A549 treated with CORT108297 at 1 μM for 4 hours (cell line): ENCODE data around the gene SH3D21. TPM values are rescaled to one million over a fixed set of nuclear protein-coding genes. Genes with fewer than 3 reads are reported as not detected.

Experiments used
- total RNA-seq: library from RNA; stranded (reverse); fragments of 200-300 nt; extraction: Qiagen RNA extraction; gene quantifications from 5 replicates; pipeline ENCODE4 v1.2.3, GENCODE V29; 2022

SH3D21 gene
- total RNA-seq: 1.6 to 2.5 TPM (median 1.9 TPM) in 5 replicates

GRCh38 chr1:36306210-36306901 lies at the start of gene SH3D21:
Gene SH3D21 (plus strand): TSS chr1:36306368. CDS start chr1:36306421, 53 bp downstream.

DNA sequence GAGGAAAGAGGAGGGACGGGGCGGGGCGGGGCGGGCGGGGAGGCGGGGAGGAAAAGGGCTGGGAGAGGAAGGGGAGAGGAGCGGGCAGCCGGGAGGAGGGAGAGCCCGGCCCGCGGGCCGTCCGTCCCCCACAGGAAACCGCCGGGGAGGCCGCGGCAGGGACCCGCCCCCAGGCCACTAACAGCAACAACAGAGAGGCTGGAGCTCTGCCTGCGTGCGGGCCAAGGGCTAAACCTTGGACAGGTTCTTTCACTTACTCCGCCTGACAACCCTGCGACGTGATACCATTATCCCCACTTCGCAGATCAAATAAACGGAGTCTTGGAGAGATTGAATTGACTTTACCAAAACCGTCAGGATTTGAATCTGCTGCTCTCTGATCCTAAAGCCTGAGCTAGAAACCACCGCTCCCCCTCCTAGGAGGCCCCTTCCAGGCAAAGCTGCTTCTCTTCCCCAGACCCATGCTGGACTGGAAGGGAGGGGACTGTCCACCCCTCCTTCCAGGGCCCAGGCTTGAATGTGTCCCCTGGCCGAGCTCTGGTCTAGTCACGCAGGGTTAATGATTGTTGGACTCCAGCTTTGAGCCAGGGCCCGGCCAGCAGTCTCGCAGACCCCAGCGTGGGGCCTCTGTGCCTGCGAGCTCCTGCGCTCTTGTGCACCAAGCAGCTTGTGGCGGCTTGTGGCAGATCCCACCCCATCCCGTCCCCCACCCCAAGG lies 17.6 kb downstream of the SH3D21 start, which contains the start of gene EVA1B:
TSS of gene EVA1B (minus strand) at position 10 of the 717 bp plus-strand sequence. CDS start 608 bp downstream, outside the sequence.

Other genes with a start within 250 kb of the SH3D21 start
- gene TEKT2, start 222.3 kb upstream of the SH3D21 start, total RNA-seq: not detected in 5 replicates
- gene ADPRS, start 217.5 kb upstream of the SH3D21 start, total RNA-seq: 21.4 to 29.6 TPM (median 27.5 TPM) in 5 replicates
- 0.08 to 0.16 TPM (median 0.09 TPM) in 5 replicates for gene COL8A2, start 181.1 kb upstream of the SH3D21 start, total RNA-seq
- gene TRAPPC3, start 156.9 kb upstream of the SH3D21 start, total RNA-seq: 71.5 to 77.6 TPM (median 75.8 TPM) in 5 replicates
- 120 to 127 TPM (median 124 TPM) in 5 replicates for gene MAP7D1, start 150.2 kb upstream of the SH3D21 start, total RNA-seq
- gene THRAP3, start 81.9 kb upstream of the SH3D21 start, total RNA-seq: 52.4 to 66.8 TPM (median 56.7 TPM) in 5 replicates
- 10.5 to 24.4 TPM (median 21.8 TPM) in 5 replicates for gene EVA1B, start 17.3 kb downstream of the SH3D21 start, total RNA-seq
- gene STK40, start 79.6 kb downstream of the SH3D21 start, total RNA-seq: 9.4 to 11.8 TPM (median 11.3 TPM) in 5 replicates
- 38.7 to 50.3 TPM (median 46.8 TPM) in 5 replicates for gene LSM10, start 91.5 kb downstream of the SH3D21 start, total RNA-seq
- 4.9 to 7.0 TPM (median 5.9 TPM) in 5 replicates for gene OSCP1, start 144.1 kb downstream of the SH3D21 start, total RNA-seq
- 72.0 to 87.4 TPM (median 81.7 TPM) in 5 replicates for gene MRPS15, start 158.0 kb downstream of the SH3D21 start, total RNA-seq
- gene CSF3R, start 176.5 kb downstream of the SH3D21 start, total RNA-seq: not detected in 5 replicates